ENCODE data around the gene COL4A1. TPM values are rescaled to one million over a fixed set of nuclear protein-coding genes. Genes with fewer than 3 reads are reported as not detected.

COL4A1 gene
- total RNA-seq, 1 experiment from 2014 or later = 4.8 TPM

- Mint-ChIP-seq H3K36me3 (ENCODE audit: insufficient read depth, unreplicated experiment) (no peaks in the 10 kb centered on the region), H3K27ac (ENCODE audit: unreplicated experiment) (no peak overlapping the region), H3K27me3 (ENCODE audit: insufficient read depth, unreplicated experiment) (no peaks in the 10 kb centered on the region), H3K9me3 (ENCODE audit: unreplicated experiment) (no peaks in the 10 kb centered on the region), H3K4me3 (ENCODE audit: unreplicated experiment) (no peak overlapping the region), H3K4me1 (ENCODE audit: low read depth, unreplicated experiment) (peaks cover 7% of the 10 kb centered on the region)
- intact Hi-C loops (cut with micrococcal nuclease; ENCODE audit: unreplicated experiment) = no loop called here
- CTCF ChIA-PET = no interaction called here
- no peak overlapping the region for H3K4me3 ChIP-seq (ENCODE audit: low read depth, low read length)
- BruUV-seq (replicated peaks) = no TSS peak
- H3K4me1 ChIP-seq = 0 out of 2 replicates have a peak, but pooled peaks cover 11% of the 10 kb centered on the region
- DNase-seq = no peak
- no peak for TF ChIP-seq CTCF (IDR thresholded peaks at IDR 0.05; ENCODE audit: insufficient read depth in 1 of 2, low read depth in 1 of 2, low read length in 1 of 2, severe bottlenecking in 1 of 2, unreplicated experiment in 1 of 2)
- H3K9me3 ChIP-seq = no peaks in the 10 kb centered on the region
- no peaks in the 10 kb centered on the region for H3K36me3 ChIP-seq (ENCODE audit: control insufficient read depth, insufficient read depth, low read length)
- no peaks in the 10 kb centered on the region for H3K27me3 ChIP-seq (replicated peaks; ENCODE audit: control insufficient read depth, insufficient read depth, low read length)
- POLR2A ChIA-PET = interaction anchor here (0.5 kb wide), 1 partner anchor 10 kb away, joined by 3 read pairs; no protein-coding TSS in a partner anchor
These were observed 73.6 kb downstream of the COL4A1 start for GRCh38 chr13:110233181-110233950.

- no peak overlapping the region for H3K4me3 ChIP-seq (ENCODE audit: low read depth, low read length)
These were observed 74.2 kb downstream of the COL4A1 start for GRCh38 chr13:110232756-110233155.

GRCh38 chr13:110232142-110232541 lies 74.8 kb downstream of the COL4A1 start:
- H3K4me1 Mint-ChIP-seq (ENCODE audit: low read depth, unreplicated experiment) = peaks cover 11% of the 10 kb centered on the region
- Histone ChIP-seq H3K4me1 (0 out of 2 replicates have a peak, but pooled peaks cover 11% of the 10 kb centered on the region), H3K27me3 (replicated peaks; ENCODE audit: control insufficient read depth, insufficient read depth, low read length) (no peaks in the 10 kb centered on the region), H3K36me3 (ENCODE audit: control insufficient read depth, insufficient read depth, low read length) (no peaks in the 10 kb centered on the region), H3K9me3 (no peaks in the 10 kb centered on the region), H3K4me3 (ENCODE audit: low read depth, low read length) (no peak overlapping the region)
- CTCF ChIA-PET = no interaction called here
- no peak for DNase-seq
- POLR2A ChIA-PET = no interaction called here
- no peaks in the 10 kb centered on the region for H3K9me3 Mint-ChIP-seq (ENCODE audit: unreplicated experiment)
- no peak overlapping the region for H3K27ac Mint-ChIP-seq (ENCODE audit: unreplicated experiment)
- no peaks in the 10 kb centered on the region for H3K36me3 Mint-ChIP-seq (ENCODE audit: insufficient read depth, unreplicated experiment)
- no TSS peak for BruUV-seq (replicated peaks)
- TF ChIP-seq CTCF (IDR thresholded peaks at IDR 0.05; ENCODE audit: insufficient read depth in 1 of 2, low read depth in 1 of 2, low read length in 1 of 2, severe bottlenecking in 1 of 2, unreplicated experiment in 1 of 2) = no peak
- intact Hi-C loops (cut with micrococcal nuclease; ENCODE audit: unreplicated experiment) = no loop called here
- H3K4me3 Mint-ChIP-seq (ENCODE audit: unreplicated experiment) = no peak overlapping the region
- no peaks in the 10 kb centered on the region for H3K27me3 Mint-ChIP-seq (ENCODE audit: insufficient read depth, unreplicated experiment)

More at GRCh38 chr13:110232756-110233155, 74.2 kb downstream of the COL4A1 start:
- no peak for DNase-seq
- H3K36me3 Mint-ChIP-seq (ENCODE audit: insufficient read depth, unreplicated experiment) = no peaks in the 10 kb centered on the region
- ChIA-PET POLR2A (no interaction called here), CTCF (no interaction called here)
- H3K27me3 Mint-ChIP-seq (ENCODE audit: insufficient read depth, unreplicated experiment) = no peaks in the 10 kb centered on the region
- no TSS peak for BruUV-seq (replicated peaks)
- Histone ChIP-seq H3K36me3 (ENCODE audit: control insufficient read depth, insufficient read depth, low read length) (no peaks in the 10 kb centered on the region), H3K4me1 (0 out of 2 replicates have a peak, but pooled peaks cover 11% of the 10 kb centered on the region), H3K9me3 (no peaks in the 10 kb centered on the region), H3K27me3 (replicated peaks; ENCODE audit: control insufficient read depth, insufficient read depth, low read length) (no peaks in the 10 kb centered on the region)
- H3K27ac Mint-ChIP-seq (ENCODE audit: unreplicated experiment) = no peak overlapping the region
- no peak overlapping the region for H3K4me3 Mint-ChIP-seq (ENCODE audit: unreplicated experiment)
- H3K9me3 Mint-ChIP-seq (ENCODE audit: unreplicated experiment) = no peaks in the 10 kb centered on the region
- peaks cover 7% of the 10 kb centered on the region for H3K4me1 Mint-ChIP-seq (ENCODE audit: low read depth, unreplicated experiment)
- TF ChIP-seq CTCF (IDR thresholded peaks at IDR 0.05; ENCODE audit: insufficient read depth in 1 of 2, low read depth in 1 of 2, low read length in 1 of 2, severe bottlenecking in 1 of 2, unreplicated experiment in 1 of 2) = no peak
- intact Hi-C loops (cut with micrococcal nuclease; ENCODE audit: unreplicated experiment) = no loop called here
